Gastrocnemius medialis (tissue), 4 donors: ENCODE measurements around the gene ZFP91.

Experiments
- POLR2A ChIP-seq, 2 donors: fragments of 450-650 bp; IDR thresholded peaks; one replicate each; pipeline ENCODE4 v1.6.1; 2017; ENCODE audit warnings: antibody characterized with exemption in 2 of 2, mild to moderate bottlenecking in 2 of 2, moderate library complexity in 2 of 2
- TF ChIP-seq, protein P1 (sequence below), 5 experiments: fragments of 450-650 bp in 3 of 5; fragments of 200-600 bp in 2 of 5; sonication (generic) in 2 of 5; IDR thresholded peaks in 4 of 5; conservative IDR thresholded peaks in 1 of 5; 1 replicate in 4 of 5; 2 replicates in 1 of 5; pipeline ENCODE4 v1.5.1; 2016 to 2019; ENCODE audit warnings: antibody characterized with exemption in 5 of 5, mild to moderate bottlenecking in 3 of 5, moderate library complexity in 3 of 5

DNA sequence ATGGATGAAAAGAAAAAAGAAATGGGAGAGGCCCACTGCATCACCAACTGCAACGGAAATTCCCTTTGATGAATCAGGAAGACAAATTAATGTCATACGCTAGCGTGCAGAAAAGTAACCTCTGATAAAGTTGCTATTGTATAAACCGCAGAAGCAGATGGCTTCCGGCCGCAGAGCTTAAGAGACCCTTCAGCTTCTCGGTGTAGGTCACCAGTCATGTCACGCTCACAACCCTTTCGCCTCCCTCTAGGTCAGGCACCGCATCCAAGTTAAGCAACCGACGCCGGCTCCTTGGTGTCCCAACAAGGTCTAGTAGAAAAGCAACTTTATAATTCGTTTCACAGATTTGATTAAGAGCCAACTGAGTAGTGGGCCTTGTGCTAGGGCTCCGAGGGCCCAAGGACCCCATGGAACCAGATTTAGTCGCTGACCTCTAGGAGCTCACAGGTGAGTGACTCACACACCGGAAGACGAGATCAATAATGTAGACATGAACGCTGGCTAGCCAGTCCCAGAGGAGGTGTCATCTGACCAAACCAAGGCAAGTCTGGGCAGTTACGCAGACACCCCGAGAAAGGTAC, 1.2 kb upstream of the ZFP91 start:
- peak; percentile 18 to 19 for TF ChIP-seq POLR2A (IDR thresholded peaks at IDR 0.05)
- TF ChIP-seq, protein P1, sequence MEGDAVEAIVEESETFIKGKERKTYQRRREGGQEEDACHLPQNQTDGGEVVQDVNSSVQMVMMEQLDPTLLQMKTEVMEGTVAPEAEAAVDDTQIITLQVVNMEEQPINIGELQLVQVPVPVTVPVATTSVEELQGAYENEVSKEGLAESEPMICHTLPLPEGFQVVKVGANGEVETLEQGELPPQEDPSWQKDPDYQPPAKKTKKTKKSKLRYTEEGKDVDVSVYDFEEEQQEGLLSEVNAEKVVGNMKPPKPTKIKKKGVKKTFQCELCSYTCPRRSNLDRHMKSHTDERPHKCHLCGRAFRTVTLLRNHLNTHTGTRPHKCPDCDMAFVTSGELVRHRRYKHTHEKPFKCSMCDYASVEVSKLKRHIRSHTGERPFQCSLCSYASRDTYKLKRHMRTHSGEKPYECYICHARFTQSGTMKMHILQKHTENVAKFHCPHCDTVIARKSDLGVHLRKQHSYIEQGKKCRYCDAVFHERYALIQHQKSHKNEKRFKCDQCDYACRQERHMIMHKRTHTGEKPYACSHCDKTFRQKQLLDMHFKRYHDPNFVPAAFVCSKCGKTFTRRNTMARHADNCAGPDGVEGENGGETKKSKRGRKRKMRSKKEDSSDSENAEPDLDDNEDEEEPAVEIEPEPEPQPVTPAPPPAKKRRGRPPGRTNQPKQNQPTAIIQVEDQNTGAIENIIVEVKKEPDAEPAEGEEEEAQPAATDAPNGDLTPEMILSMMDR (IDR thresholded peaks at IDR 0.05 in 4 of 5, conservative IDR thresholded peaks at IDR 0.05 in 1 of 5) = peak in 1 of 5 experiments; percentile 8
